Measurements from ENCODE around the gene TCERG1L.
"Not testable (repeated sequence)": the region's sequence is repeated elsewhere in the genome, so short reads cannot be mapped to it uniquely, and the experiment has no call there.

Gene TCERG1L

GRCh38 chr10:131080571-131080970, 230.9 kb downstream of the TCERG1L start:
- DNase-seq = no peak

DNA sequence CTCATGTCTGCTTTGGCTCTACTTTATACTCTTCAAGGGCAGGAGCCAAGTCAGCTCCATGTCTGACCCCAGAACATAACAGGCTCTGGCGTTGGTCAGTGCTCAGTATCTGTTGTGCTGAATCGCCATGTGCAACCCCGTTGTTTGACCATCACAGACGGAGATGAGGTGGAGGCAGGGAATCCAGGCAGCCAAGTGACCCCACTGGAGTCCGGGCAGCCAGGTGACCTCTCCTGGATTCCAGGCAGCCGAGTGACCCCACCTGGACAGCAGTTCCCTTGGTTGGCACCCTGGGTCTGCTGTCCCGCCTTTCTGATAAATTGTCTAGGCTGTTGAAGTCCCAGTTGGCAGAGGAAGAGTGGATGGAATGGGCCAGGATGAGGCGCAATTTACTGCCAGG, 232.2 kb downstream of the TCERG1L start:
- DNase-seq = no peak

DNA sequence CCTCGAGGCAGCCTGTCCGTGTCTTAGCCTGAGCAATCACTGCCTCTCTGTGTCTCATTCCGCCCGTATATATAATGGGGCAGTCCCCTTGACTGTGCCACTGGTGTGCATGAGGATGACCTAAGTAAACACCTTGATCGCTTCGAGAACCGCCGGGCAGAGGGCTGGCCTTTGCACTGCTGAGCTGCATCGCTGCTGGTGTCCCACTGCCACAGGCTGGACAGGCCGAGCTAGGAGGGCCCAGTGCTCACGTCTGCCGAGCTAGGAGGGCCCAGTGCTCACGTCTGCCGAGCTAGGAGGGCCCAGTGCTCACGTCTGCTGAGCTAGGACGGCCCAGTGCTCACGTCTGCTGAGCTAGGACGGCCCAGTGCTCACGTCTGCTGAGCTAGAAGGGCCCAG, 232.6 kb downstream of the TCERG1L start:
- DNase-seq = not testable (repeated sequence)

DNA sequence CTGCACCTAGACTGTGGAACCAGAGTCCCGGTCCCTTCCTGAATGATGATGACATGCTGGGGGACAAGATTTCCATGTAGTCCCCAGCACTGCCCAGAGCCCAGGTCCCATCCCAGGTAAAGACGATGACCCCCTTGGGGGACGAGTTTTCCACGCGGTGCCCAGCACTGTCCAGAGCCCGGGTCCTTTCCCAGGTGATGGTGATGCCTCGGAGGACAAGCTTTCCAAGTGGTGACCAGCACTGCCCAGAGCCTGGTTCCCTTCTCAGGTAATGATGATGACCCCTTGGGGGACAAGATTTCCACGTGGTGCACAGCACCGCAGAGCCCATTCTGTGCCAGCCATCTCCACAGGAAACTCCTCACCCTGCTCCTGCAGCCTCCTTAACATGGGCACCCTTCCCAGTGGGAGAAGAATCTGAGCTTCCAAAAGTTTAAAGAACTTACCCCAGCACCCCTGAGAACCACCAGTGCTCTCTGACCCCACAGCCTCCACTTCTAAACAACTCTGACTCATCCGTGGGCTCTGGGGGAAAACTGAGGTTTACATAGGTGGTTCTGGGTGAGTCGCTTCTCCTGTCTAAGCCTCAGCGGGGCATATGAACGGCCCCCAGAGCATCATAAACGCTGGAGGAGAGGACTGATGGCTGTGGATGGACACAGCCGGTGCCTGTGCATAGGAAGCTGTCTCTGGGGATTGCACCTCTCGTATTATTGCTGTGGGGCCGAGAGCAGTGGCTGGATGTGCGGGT, 233.2 kb downstream of the TCERG1L start:
- DNase-seq = no peak

GRCh38 chr10:131077724-131078123, 233.8 kb downstream of the TCERG1L start:
- DNase-seq = no peak

DNA sequence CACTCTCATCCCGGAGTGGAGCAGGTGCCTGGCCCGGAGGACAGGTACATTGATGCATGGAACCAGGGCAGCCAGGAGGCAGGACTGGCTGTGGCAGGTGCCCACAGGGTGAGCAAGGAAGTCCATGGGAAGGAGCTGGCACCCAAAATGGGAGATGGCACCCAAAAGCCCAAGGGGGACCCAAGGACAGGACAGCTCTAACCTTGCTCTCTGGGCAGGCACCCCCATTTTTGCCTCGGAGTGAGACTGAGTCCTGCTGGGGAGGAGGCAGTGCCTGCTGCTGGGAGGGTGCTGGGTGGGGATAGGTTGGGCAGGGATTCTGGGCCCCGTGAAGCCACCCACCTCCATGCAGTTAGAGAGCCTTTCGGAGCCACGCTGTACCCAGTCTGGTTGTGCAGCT, 234.5 kb downstream of the TCERG1L start:
- DNase-seq = no peak

GRCh38 chr10:131076356-131076755, 235.2 kb downstream of the TCERG1L start:
- no peak for DNase-seq

DNA sequence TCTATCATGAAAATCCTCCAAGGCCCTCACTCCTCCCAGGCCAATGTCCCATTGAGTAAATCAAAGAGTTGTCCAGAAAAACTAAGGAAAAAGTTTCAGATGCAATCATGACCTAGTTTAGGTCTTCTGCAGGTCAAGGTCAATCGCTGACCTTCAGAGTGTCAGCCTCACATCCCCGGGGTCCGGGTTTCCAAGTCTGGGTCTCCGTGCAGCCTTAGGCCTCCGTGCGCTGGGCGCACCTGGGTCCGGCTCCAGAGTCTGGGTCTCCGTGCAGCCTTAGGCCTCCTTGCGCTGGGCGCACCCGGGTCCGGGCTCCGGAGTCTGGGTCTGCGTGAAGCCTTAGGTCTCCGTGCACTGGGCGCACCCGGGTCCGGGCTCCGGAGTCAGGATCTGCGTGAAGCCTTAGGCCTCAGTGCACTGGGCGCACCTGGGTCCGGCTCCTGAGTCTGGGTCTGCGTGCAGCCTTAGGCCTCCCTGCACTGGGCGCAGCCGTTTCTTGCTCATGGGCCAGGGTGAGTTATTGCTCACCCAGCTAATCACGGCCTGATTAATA, 236.2 kb downstream of the TCERG1L start:
- DNase-seq = no peak

DNA sequence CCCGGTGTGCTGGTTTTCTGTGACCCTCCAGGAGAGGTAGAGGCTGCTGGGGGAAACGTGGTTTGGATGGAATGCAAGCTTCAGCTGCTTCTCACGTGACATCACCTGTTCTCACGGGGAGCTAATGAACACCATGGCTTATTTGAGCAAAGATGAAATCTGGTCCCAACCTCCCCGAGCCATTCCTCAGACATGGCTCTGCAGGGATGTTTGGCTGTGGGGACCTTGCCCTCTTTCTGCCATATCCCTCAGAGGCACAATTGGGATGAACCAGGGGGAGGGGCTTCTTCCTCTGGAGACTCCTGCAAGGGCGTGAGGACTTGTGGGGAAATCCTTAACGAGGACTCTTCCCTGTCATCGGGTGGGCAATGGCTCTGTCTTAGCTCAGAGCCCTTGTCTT, 236.8 kb downstream of the TCERG1L start:
- no peak for DNase-seq

DNA sequence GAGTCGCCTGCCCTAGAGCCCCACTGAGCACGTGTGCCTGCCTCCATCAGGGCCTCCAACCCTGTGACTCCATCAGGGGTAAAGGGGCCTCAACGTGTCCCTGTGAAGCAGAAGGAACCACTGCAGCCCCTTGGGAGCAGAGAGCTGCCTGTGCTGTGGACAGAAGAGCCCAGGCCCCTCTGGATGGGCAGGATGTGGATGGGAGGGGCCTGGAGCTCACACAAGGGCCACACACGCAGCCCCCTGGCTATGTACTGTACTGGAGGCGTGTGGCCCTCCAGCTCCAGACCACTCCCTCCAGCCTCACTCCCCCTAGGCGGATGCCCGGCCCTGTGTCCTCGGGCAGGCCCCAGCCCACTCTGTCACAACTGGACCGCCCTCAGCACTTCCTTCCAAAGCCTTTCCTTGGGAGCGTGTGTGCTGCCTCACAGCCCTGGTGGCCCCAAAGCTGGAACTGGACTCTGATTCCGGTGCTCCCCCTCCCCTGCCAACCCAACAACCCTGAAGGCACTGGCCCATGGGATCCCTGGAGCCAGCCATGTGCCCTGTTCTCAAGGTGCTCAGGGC, 238.0 kb downstream of the TCERG1L start:
- DNase-seq = no peak

DNA sequence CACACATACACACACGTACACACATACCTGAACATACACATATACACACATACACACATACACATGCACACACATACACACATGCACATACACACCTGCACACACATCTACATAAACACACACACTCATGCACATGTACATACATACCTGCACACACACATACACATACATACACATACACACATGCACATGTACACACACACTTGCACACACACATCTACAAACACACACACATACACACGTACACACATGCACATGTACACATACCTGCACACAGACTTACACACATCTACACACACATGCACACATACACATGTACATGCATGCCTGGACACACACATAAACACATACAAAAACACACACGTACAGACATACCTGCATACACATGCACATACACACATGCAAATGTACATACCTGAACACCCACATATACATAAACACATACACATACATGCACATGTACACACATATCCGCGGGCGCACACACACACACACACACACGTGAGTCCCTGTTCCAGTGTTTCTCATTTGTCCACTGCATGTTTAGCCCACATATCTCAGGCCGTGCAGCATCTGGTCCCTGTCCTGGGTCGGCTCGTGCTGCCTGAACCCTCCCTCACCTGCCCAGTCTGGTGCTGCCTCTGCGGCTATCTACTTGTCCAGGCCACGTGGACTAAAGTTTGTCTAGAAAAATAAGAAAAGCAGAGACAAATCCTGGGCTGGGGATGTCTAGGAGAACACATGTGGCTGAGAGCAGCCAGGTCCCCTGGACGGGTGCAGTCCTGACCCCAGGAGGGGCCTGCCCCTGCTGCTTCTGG, 238.7 kb downstream of the TCERG1L start:
- DNase-seq = no peak

DNA sequence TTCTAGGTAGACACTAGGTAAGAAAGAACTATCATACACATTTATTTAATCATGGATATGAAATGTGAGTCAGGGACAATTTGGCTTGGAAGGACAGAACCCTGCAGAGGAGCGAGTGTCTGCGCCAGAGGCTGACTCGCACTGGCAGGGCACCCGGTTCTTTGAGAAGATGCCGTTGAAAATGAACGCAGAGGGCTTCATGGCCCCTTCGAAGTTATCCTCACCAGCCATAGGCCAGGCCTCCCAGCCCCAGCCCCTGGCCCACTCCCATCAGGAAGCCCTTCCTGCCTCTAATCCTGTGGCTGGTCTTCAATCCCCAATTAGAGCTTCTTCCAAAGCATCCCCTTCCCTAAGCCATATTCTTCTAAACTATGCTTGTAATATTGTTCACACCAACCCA, 239.8 kb downstream of the TCERG1L start:
- DNase-seq = no peak

- no peak for DNase-seq
Observed at GRCh38 chr10:131070856-131071255, 240.7 kb downstream of the TCERG1L start.

DNA sequence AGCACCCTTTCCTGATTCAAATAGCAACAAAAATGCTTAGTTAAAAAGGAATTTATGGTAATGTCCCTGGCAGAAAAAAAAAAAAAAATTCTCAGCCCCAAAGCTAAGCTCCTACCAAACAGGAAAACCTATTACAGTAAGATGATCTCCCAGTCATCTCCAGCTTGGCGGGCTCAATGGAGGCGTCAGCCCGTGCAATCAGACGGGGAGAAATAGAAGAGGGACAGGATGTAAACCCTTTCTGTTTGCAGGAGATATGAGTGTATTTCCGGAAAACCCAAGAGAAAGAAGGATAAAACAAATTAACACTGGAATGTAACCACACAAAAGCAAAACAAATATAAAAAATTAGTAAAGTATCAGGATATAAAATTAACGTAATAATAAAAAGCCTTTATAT, 242.8 kb downstream of the TCERG1L start:
- no peak for DNase-seq

GRCh38 chr10:131068311-131068710, 243.2 kb downstream of the TCERG1L start:
- DNase-seq = no peak

- DNase-seq = no peak
Observed at GRCh38 chr10:131067690-131068089, 243.8 kb downstream of the TCERG1L start.

GRCh38 chr10:131065673-131066305, 245.7 kb downstream of the TCERG1L start:
- no peak for DNase-seq

- DNase-seq = no peak
Observed at GRCh38 chr10:131063311-131063710, 248.2 kb downstream of the TCERG1L start.

DNA sequence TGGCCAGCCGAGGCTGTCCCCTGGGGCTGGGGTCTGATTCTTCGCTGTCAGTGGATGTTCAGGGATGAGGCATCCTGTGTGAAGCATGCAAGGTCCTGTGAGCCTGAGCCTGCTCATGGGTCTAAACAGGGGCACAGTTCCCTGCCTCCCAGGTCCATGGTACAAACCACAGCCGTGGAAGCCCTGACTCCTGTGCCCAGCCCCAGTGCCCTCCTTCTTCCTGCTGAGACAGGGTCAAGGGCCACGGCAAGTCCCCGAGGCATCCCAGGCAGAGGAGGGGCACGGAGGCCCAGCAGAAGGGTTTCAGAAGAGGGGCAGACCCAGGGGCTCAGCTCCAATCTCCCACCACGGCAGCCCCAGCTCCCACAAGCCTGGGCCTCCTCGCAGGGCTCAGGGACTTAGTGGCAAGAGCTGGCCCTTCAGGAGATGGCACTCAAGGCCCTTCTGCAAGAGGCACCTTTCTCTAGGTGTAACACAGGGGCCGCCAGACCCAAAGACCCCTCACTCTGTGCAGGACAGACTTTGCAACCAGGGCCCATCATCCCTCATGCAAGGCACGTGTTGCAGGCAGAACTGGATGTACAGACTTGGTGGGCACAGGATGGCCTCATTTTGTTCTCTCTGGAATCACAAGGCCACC, 248.8 kb downstream of the TCERG1L start:
- no peak for DNase-seq

GRCh38 chr10:131061216-131061615, 250.3 kb downstream of the TCERG1L start:
- DNase-seq = no peak

DNA sequence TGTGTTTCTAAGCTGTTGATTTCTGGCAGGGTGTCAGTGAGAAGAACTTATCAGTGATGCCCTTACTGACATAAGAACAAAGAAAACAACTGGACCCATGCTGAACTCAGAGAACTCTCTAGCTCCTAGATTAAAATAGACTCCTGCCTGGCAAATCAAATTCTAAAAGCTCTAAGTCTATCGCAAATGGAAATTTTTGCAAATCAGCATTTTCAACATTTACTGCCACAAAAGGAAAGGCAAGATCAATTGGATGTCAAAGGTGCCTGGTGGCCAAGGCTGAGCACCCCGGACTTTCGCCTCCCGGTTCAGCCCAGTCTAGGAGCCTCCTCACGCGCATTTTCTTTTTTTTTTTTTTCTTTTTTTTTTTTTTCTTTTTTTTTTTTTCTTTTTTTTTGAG, 251.6 kb downstream of the TCERG1L start:
- no peak for DNase-seq

- no peak for DNase-seq
Observed at GRCh38 chr10:131058799-131059198, 252.7 kb downstream of the TCERG1L start.

DNA sequence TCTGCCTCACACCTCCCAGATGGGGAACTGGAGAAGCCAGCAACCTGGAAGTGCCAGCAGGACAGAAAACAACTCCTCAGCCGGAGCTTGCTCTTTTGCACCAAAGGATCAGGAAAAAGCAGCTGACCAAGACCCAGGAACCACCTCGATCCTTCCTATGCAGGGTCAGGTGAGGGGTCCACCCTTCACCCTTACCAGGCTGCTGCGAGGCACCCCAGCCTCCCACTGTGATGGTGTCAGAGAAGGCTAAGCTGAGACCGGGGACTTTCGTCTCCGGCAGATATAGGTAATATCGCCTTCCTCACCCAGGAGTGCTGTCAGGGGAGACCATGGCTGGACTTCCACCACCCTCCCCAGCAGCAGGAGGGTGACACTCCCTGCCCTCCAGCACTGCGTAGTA, 254.7 kb downstream of the TCERG1L start:
- no peak for DNase-seq
